HepG2 (cell line): ENCODE measurements around the gene SMYD2. TPM values are rescaled to one million over a fixed set of nuclear protein-coding genes. Genes with fewer than 3 reads are reported as not detected.

Experiments used
- HMGXB4 ChIP-seq, 2 experiments: sonication (generic) in 1 of 2; formaldehyde crosslinking in 1 of 2; IDR thresholded peaks; 2 replicates each; pipeline versions ENCODE4 v1.4.0 to v1.6.1; 2018 to 2020; ENCODE audit warnings: missing genetic modification reagents in 2 of 2, borderline replicate concordance in 1 of 2, low read depth in 1 of 2, mild to moderate bottlenecking in 1 of 2, missing biosample characterization in 1 of 2
- ZNF549 ChIP-seq: sonication (generic); formaldehyde crosslinking; IDR thresholded peaks from 2 replicates; pipeline ENCODE4 v1.5.0; 2020; ENCODE audit warnings: missing genetic modification reagents
- polyA plus RNA-seq, 8 experiments: library from polyadenylated mRNA; depleted of rRNA in 3 of 8; stranded (reverse) in 7 of 8; unstranded in 1 of 8; fragments of >200 nt; fragmentation: Illumina TruSeq in 4 of 8; extraction: Trizol in 4 of 8; gene quantifications; 2 replicates each; pipeline versions ENCODE4 v1.2.1 to v1.2.3, GENCODE V29; 2011 to 2016; ENCODE audit warnings: low read depth in 4 of 8, missing spikeins in 1 of 8, mixed read lengths in 1 of 8; ENCODE audit not compliant: insufficient read depth in 1 of 8
- total RNA-seq, 5 experiments: library from RNA; depleted of rRNA; stranded (reverse); fragments of >200 nt; fragmentation: Illumina TruSeq; extraction: Trizol; gene quantifications; 2 replicates each; pipeline ENCODE4 v1.2.3, GENCODE V29; 2016; ENCODE audit warnings: low read depth in 1 of 5
- TF ChIP-seq, protein P1 (sequence below): sonication (generic); formaldehyde crosslinking; IDR thresholded peaks from 2 replicates; pipeline ENCODE4 v1.9.0; 2021; ENCODE audit warnings: mild to moderate bottlenecking, missing genetic modification reagents

SMYD2 gene
- total and polyA plus RNA-seq, 2 of the 13 experiments (the other 11 are each of a cell fraction or from before 2014, with no cell fraction given) = 72.7 to 139 TPM

GRCh38 chr1:214261206-214262123 is 19.5 kb upstream of the SMYD2 start (continued):
- TF ChIP-seq, protein P1, sequence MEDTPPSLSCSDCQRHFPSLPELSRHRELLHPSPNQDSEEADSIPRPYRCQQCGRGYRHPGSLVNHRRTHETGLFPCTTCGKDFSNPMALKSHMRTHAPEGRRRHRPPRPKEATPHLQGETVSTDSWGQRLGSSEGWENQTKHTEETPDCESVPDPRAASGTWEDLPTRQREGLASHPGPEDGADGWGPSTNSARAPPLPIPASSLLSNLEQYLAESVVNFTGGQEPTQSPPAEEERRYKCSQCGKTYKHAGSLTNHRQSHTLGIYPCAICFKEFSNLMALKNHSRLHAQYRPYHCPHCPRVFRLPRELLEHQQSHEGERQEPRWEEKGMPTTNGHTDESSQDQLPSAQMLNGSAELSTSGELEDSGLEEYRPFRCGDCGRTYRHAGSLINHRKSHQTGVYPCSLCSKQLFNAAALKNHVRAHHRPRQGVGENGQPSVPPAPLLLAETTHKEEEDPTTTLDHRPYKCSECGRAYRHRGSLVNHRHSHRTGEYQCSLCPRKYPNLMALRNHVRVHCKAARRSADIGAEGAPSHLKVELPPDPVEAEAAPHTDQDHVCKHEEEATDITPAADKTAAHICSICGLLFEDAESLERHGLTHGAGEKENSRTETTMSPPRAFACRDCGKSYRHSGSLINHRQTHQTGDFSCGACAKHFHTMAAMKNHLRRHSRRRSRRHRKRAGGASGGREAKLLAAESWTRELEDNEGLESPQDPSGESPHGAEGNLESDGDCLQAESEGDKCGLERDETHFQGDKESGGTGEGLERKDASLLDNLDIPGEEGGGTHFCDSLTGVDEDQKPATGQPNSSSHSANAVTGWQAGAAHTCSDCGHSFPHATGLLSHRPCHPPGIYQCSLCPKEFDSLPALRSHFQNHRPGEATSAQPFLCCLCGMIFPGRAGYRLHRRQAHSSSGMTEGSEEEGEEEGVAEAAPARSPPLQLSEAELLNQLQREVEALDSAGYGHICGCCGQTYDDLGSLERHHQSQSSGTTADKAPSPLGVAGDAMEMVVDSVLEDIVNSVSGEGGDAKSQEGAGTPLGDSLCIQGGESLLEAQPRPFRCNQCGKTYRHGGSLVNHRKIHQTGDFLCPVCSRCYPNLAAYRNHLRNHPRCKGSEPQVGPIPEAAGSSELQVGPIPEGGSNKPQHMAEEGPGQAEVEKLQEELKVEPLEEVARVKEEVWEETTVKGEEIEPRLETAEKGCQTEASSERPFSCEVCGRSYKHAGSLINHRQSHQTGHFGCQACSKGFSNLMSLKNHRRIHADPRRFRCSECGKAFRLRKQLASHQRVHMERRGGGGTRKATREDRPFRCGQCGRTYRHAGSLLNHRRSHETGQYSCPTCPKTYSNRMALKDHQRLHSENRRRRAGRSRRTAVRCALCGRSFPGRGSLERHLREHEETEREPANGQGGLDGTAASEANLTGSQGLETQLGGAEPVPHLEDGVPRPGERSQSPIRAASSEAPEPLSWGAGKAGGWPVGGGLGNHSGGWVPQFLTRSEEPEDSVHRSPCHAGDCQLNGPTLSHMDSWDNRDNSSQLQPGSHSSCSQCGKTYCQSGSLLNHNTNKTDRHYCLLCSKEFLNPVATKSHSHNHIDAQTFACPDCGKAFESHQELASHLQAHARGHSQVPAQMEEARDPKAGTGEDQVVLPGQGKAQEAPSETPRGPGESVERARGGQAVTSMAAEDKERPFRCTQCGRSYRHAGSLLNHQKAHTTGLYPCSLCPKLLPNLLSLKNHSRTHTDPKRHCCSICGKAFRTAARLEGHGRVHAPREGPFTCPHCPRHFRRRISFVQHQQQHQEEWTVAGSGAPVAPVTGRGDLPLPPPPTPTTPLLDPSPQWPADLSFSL (CRISPR knock-in tag) = no peak
- TF ChIP-seq ZNF549 (CRISPR knock-in tag) = no peak
- TF ChIP-seq HMGXB4 (CRISPR knock-in tag; IDR thresholded peaks at IDR 0.05; ENCODE audit: borderline replicate concordance in 1 of 2, low read depth in 1 of 2) = peak; percentile 30 to 77; a peak in 1 of 4 replicates
